NCI-H2227 (cell line): ENCODE data around the gene SDHAF2.

Experiments used
- DNase-seq: peaks from one replicate; lab custom pipeline; 2025; ENCODE audit not compliant: unreplicated experiment; lab: John Stamatoyannopoulos, UW

Gene SDHAF2

GRCh38 chr11:61495801-61496601 is 66.1 kb downstream of the SDHAF2 start:
- no peak for DNase-seq
